ENCODE results near the gene CCDC33.

DNA sequence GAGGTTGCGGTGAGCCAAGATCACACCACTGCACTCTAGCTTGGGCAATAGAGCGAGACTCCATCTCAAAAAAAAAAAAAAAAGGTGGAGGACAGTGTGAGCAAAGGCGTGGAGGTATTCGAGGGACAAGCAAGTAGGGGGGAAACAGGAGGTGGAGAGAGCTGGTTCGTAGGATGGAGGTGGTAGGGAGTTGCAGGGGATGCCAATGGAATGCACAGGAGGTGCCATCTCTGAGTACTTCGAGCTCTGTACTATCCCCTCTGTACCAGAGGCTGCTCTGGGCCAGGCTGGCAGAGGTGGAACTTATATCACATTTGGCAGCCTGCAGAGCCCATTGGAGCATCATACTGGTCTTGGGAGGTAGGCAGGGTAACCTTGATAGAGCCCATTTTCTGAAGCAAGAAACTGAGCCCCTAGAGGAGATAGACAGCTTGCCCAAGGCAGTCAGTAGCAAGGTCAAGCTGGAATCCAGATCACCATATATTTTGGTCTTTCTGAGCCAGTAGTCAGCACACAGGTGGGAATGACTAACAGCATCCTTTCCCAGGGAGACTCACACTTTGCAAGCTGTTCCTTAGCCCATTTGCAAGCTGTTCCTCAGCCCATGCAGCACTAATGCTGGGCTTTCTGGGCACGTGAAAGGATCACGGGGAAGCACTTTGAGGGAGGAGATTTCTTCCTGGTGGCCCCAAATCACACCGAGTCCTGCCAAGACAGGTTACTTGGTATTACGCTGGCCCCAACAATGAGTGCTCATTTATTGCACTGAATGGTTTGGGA, 9.2 kb upstream of the CCDC33 start:
- TF ChIP-seq MTA3 (IDR thresholded peaks at IDR 0.05; ENCODE audit: borderline replicate concordance, low read length) (no peak), IKZF2 (IDR thresholded peaks at IDR 0.05) (no peak)
- TF ChIP-seq, protein P1, sequence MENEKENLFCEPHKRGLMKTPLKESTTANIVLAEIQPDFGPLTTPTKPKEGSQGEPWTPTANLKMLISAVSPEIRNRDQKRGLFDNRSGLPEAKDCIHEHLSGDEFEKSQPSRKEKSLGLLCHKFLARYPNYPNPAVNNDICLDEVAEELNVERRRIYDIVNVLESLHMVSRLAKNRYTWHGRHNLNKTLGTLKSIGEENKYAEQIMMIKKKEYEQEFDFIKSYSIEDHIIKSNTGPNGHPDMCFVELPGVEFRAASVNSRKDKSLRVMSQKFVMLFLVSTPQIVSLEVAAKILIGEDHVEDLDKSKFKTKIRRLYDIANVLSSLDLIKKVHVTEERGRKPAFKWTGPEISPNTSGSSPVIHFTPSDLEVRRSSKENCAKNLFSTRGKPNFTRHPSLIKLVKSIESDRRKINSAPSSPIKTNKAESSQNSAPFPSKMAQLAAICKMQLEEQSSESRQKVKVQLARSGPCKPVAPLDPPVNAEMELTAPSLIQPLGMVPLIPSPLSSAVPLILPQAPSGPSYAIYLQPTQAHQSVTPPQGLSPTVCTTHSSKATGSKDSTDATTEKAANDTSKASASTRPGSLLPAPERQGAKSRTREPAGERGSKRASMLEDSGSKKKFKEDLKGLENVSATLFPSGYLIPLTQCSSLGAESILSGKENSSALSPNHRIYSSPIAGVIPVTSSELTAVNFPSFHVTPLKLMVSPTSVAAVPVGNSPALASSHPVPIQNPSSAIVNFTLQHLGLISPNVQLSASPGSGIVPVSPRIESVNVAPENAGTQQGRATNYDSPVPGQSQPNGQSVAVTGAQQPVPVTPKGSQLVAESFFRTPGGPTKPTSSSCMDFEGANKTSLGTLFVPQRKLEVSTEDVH (IDR thresholded peaks at IDR 0.05; ENCODE audit: low read depth, partially characterized antibody): no peak

Measured in GM12878 (cell line).